GM12891 (cell line): ENCODE data around the gene FJX1.

ENCODE experiments used
- POLR2A ChIP-seq: IDR thresholded peaks from 2 replicates; pipeline ENCODE4 v1.6.1; 2011; ENCODE audit warnings: low read depth, low read length, control low read depth
- POLR2AphosphoS5 ChIP-seq: IDR thresholded peaks from 2 replicates; pipeline ENCODE4 v1.6.1; 2011; ENCODE audit warnings: low read depth, low read length, control low read depth
- SPI1 ChIP-seq: IDR thresholded peaks from 2 replicates; pipeline ENCODE4 v1.6.1; 2011; ENCODE audit warnings: low read depth, low read length, control low read depth
- TAF1 ChIP-seq: IDR thresholded peaks from 2 replicates; pipeline ENCODE4 v1.6.1; 2011; ENCODE audit warnings: low read depth, low read length, control low read depth

DNA sequence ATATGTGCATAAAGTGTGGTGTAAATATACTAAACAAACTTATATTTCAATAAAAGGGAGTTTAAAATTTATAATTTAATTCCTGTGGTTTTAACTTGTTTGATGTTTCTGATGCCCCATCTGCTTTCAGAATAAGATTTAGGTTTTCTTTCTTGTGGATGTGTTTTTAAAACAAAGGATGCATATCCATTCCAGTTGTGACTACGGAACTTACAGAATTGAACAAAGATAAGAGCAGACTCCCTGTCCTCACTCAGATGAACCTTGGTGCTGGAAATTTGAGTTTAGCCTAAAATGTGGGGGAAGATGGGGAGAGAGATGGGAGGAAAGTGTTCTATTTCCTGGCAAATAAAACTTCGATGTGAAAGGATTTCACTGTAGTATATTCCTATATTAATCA lies 2.5 kb downstream of the FJX1 start:
- TF ChIP-seq POLR2A (no peak), POLR2AphosphoS5 (no peak), TAF1 (no peak), SPI1 (no peak)
